Measurements from ENCODE around the gene NOG. TPM values are rescaled to one million over a fixed set of nuclear protein-coding genes. Genes with fewer than 3 reads are reported as not detected.

The NOG gene
- total RNA-seq, 2 donors from 2014 or later, result 1.3 to 6.3 TPM

GRCh38 chr17:56577843-56578204 is 15.7 kb upstream of the NOG start:
- Histone ChIP-seq H3K4me3 (no peak overlapping the region), H3K27me3 (replicated peaks; ENCODE audit: insufficient read depth) (no peaks in the 10 kb centered on the region), H3K4me1 (replicated peaks) (no peaks in the 10 kb centered on the region), H3K27ac (no peak overlapping the region), H3K36me3 (no peaks in the 10 kb centered on the region), H3K9me3 (no peaks in the 10 kb centered on the region)
- intact Hi-C loops (cut with DNase I), result no loop called here
- no peak for DNase-seq (ENCODE audit: low spot score)
- 4% methylated on average over 14 of the region's 15 CpGs for WGBS
- no peak for TF ChIP-seq POLR2A (IDR thresholded peaks at IDR 0.05)
- TF ChIP-seq CTCF (IDR thresholded peaks at IDR 0.05), result no peak
- no peak for TF ChIP-seq POLR2AphosphoS5 (IDR thresholded peaks at IDR 0.05)

- no peak overlapping the region for H3K4me3 ChIP-seq
- TF ChIP-seq CTCF (IDR thresholded peaks at IDR 0.05), result no peak
- TF ChIP-seq POLR2A (IDR thresholded peaks at IDR 0.05), result no peak
- TF ChIP-seq POLR2AphosphoS5 (IDR thresholded peaks at IDR 0.05), result no peak
- WGBS, result 91% methylated on average over 5 of the region's 5 CpGs
- no peaks in the 10 kb centered on the region for H3K9me3 ChIP-seq
- no peak for DNase-seq (ENCODE audit: low spot score)
- intact Hi-C loops (cut with DNase I), result no loop called here
- H3K36me3 ChIP-seq, result no peaks in the 10 kb centered on the region
- H3K4me1 ChIP-seq (replicated peaks), result no peaks in the 10 kb centered on the region
- no peaks in the 10 kb centered on the region for H3K27me3 ChIP-seq (replicated peaks; ENCODE audit: insufficient read depth)
- H3K27ac ChIP-seq, result no peak overlapping the region
Measured at GRCh38 chr17:56581635-56582627, 11.6 kb upstream of the NOG start.

- Histone ChIP-seq H3K4me1 (replicated peaks) (no peaks in the 10 kb centered on the region), H3K36me3 (no peaks in the 10 kb centered on the region), H3K9me3 (no peaks in the 10 kb centered on the region), H3K4me3 (no peak overlapping the region), H3K27ac (no peak overlapping the region), H3K27me3 (replicated peaks; ENCODE audit: insufficient read depth) (no peaks in the 10 kb centered on the region)
- TF ChIP-seq POLR2AphosphoS5 (IDR thresholded peaks at IDR 0.05), result no peak
- intact Hi-C loops (cut with DNase I), result no loop called here
- 60% methylated on average over 7 of the region's 7 CpGs for WGBS
- no peak for DNase-seq (ENCODE audit: low spot score)
Measured at GRCh38 chr17:56583772-56584171, 9.7 kb upstream of the NOG start.

- no peaks in the 10 kb centered on the region for H3K9me3 ChIP-seq
- H3K4me1 ChIP-seq (replicated peaks), result no peaks in the 10 kb centered on the region
- no peaks in the 10 kb centered on the region for H3K27me3 ChIP-seq (replicated peaks; ENCODE audit: insufficient read depth)
- no peak for DNase-seq (ENCODE audit: low spot score)
- no peak for TF ChIP-seq POLR2AphosphoS5 (IDR thresholded peaks at IDR 0.05)
- no peak for TF ChIP-seq CTCF (IDR thresholded peaks at IDR 0.05)
- TF ChIP-seq POLR2A (IDR thresholded peaks at IDR 0.05), result no peak
- H3K36me3 ChIP-seq, result no peaks in the 10 kb centered on the region
- no peak overlapping the region for H3K4me3 ChIP-seq
- intact Hi-C loops (cut with DNase I), result no loop called here
- H3K27ac ChIP-seq, result no peak overlapping the region
- WGBS, result 55% methylated on average over 5 of the region's 5 CpGs
Measured at GRCh38 chr17:56587298-56587697, 6.2 kb upstream of the NOG start.

GRCh38 chr17:56592487-56593085 is 913 bp upstream of the NOG start:
- H3K36me3 ChIP-seq, result no peaks in the 10 kb centered on the region
- under 1% methylated on average over 44 of the region's 44 CpGs for WGBS
- peak overlapping the region; percentile 39 to 42 for H3K4me3 ChIP-seq
- no peaks in the 10 kb centered on the region for H3K27me3 ChIP-seq (replicated peaks; ENCODE audit: insufficient read depth)
- no peaks in the 10 kb centered on the region for H3K9me3 ChIP-seq
- intact Hi-C loops (cut with DNase I), result loop anchor here (1.0 to 10.0 kb wide), 2 partner anchors 82 to 123 kb away; no protein-coding TSS in a partner anchor
- peak; percentile 25 for DNase-seq (ENCODE audit: low spot score)
- H3K27ac ChIP-seq, result no peak overlapping the region
- peaks cover 5% of the 10 kb centered on the region for H3K4me1 ChIP-seq (replicated peaks)
- TF ChIP-seq POLR2A (IDR thresholded peaks at IDR 0.05), result no peak
- peak; percentile 91 to 97 (median 94) for TF ChIP-seq CTCF (IDR thresholded peaks at IDR 0.05)

All from prostate gland (tissue), 2 donors.